ENCODE results near the gene PTPRK. TPM values are rescaled to one million over a fixed set of nuclear protein-coding genes. Genes with fewer than 3 reads are reported as not detected.

The PTPRK gene
- total RNA-seq, 2 experiments from 2014 or later, result 0.50 to 0.53 TPM

DNA sequence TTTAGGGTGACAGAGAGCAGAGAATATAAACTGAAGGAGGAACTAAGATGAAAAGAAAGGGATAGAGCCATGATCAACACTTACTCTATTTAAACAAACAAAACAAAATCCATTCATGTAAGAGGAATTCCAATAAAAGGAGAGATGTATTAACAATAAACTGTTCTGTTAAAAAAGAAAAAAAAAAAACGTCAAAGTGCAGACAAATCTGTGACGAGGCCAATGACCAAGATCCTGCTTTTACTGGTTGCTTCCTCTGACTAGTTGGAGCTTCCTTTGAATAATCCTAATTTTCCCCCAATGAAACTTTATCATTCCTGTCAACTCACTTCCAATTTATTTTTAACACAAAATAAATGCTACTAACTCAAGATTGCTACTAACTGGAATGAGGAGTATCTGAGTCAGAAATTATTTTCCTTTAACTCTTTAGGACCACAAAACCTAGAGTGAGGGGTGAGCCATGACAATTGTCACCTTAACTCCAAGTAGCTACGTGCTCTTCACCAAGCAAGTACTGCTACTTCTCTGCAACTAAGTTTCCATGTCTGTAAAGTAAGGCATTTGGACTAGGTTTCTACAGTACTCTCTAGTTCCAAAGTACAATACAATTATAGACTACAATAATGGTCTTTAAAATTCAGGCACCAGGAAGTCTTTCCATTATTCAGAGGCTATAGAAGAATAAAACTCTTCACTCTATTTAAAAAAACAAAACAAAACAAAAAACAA, 152.0 kb downstream of the PTPRK start:
- no peak overlapping the region for H3K27ac Mint-ChIP-seq
- POLR2A ChIA-PET, result no interaction called here
- H3K9me3 Mint-ChIP-seq, result no peaks in the 10 kb centered on the region
- H3K36me3 Mint-ChIP-seq (ENCODE audit: low read depth), result no peaks in the 10 kb centered on the region
- no peaks in the 10 kb centered on the region for H3K4me1 Mint-ChIP-seq
- no peak overlapping the region for H3K4me3 Mint-ChIP-seq
- DNase-seq, result no peak
- CTCF ChIA-PET, result no interaction called here
- H3K27me3 Mint-ChIP-seq, result no peaks in the 10 kb centered on the region

DNA sequence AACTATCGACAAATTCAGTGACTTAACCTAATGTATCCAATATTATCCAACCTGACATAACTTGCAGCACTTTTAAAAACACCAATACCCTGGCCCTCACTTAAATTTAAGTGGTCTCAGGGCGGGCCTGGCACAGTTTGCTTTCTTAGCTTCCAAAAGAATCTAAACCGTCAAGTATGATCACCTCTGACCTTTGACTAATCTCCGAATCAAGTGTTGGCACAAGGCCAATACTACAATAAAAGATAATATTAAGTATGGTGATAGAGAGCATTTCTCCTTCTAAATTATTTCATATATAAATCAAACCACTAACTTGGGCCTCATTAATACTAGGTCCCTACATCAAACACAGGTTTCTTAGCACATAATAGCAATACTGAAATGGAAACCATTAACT, 153.0 kb downstream of the PTPRK start:
- H3K27ac Mint-ChIP-seq, result no peak overlapping the region
- H3K36me3 Mint-ChIP-seq (ENCODE audit: low read depth), result no peaks in the 10 kb centered on the region
- H3K4me3 Mint-ChIP-seq, result no peak overlapping the region
- no peaks in the 10 kb centered on the region for H3K4me1 Mint-ChIP-seq
- POLR2A ChIA-PET, result no interaction called here
- H3K27me3 Mint-ChIP-seq, result no peaks in the 10 kb centered on the region
- DNase-seq, result no peak
- no peaks in the 10 kb centered on the region for H3K9me3 Mint-ChIP-seq
- CTCF ChIA-PET, result no interaction called here

DNA sequence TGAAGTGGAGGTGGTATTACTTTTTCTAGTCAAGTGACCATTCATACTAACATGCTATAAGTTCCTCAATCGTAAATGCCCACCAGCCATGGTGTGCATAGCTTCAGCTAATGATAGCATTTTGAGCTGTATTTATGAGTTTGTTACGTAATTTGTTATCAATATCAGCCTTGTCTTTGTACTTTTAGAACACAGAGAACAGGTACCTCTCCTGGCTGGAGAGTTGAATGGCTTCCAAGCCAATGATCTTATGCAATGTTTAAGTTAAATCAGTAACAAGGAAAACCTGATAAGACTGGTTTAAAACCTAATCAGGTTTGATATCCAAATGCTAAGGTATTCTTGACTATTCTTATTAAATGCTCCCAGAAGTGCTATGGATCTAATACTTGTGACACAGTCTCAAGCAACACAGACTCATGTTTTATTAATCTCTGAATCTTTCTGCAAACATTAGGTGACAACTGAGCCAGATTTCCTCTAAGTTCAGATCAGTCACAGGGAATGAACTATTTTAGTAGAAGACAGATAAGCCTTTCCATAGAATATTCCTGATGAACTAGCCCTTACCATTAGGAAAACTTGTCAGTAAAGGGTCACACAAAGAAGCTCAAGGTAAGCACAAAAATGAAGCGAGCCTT, 154.8 kb downstream of the PTPRK start:
- DNase-seq, result no peak
- no peaks in the 10 kb centered on the region for H3K36me3 Mint-ChIP-seq (ENCODE audit: low read depth)
- POLR2A ChIA-PET, result no interaction called here
- no peaks in the 10 kb centered on the region for H3K9me3 Mint-ChIP-seq
- H3K27ac Mint-ChIP-seq, result no peak overlapping the region
- CTCF ChIA-PET, result no interaction called here
- no peaks in the 10 kb centered on the region for H3K27me3 Mint-ChIP-seq
- H3K4me1 Mint-ChIP-seq, result no peaks in the 10 kb centered on the region
- H3K4me3 Mint-ChIP-seq, result no peak overlapping the region

DNA sequence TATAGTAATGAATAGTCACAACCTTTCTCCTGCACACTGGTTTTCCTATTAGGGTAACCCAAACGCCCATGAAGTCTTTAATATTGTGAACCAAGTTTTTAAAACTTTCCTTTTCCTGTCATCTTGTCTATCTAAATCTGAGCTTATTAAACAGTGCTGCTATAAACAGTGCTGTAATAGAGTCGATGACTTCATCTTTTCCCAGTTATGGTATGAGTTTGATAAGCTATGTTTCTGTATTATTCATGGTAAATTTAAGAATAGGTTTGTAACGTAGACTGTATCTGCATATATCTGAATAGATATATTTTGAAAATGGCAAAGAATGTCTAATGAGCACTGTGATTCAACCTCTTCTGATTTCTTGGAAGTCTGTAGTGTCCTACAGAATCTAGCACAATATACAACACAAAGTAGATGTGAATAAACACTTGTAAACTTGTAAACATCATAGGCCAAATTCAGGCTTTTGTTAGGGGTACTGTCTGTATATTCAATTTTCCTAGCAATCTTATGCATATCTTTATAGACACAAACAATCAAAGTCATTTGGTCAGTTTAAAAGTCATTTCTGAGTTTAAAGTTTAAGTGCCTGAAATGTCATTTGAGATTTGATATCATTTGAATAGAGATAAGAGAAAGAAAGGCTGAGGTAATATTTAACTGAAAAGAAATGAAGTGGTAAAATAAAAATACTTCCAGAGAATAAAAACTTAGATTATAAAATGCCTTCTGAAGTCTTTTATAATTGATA, 155.5 kb downstream of the PTPRK start:
- DNase-seq, result no peak
- Mint-ChIP-seq H3K36me3 (ENCODE audit: low read depth) (no peaks in the 10 kb centered on the region), H3K27me3 (no peaks in the 10 kb centered on the region), H3K27ac (no peak overlapping the region), H3K9me3 (no peaks in the 10 kb centered on the region), H3K4me1 (no peaks in the 10 kb centered on the region), H3K4me3 (no peak overlapping the region)
- ChIA-PET POLR2A (no interaction called here), CTCF (no interaction called here)

GRCh38 chr6:128363020-128363813, 157.2 kb downstream of the PTPRK start:
- Mint-ChIP-seq H3K27me3 (no peaks in the 10 kb centered on the region), H3K4me1 (no peaks in the 10 kb centered on the region), H3K4me3 (no peak overlapping the region), H3K36me3 (ENCODE audit: low read depth) (no peaks in the 10 kb centered on the region), H3K9me3 (no peaks in the 10 kb centered on the region), H3K27ac (no peak overlapping the region)
- ChIA-PET POLR2A (no interaction called here), CTCF (no interaction called here)
- DNase-seq, result no peak

DNA sequence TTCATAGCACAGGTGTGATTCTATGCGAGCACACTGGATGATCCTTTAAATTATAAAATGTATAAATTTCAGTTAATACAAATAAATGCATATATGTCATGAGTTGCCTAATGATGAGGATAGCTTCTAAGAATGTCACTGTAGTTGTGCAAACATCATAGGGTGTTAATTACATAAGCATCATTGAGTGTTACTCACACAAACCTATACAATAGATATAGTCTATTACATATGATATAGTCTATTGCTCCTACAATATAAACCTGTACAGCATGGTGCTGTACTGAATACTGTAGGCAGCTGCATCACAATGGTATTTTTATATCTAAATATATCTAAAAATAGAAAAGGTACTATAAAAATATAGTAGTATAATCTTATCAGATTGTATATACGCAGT, 159.0 kb downstream of the PTPRK start:
- H3K27me3 Mint-ChIP-seq, result no peaks in the 10 kb centered on the region
- H3K27ac Mint-ChIP-seq, result no peak overlapping the region
- no peak overlapping the region for H3K4me3 Mint-ChIP-seq
- ChIA-PET CTCF (no interaction called here), POLR2A (no interaction called here)
- H3K4me1 Mint-ChIP-seq, result no peaks in the 10 kb centered on the region
- no peaks in the 10 kb centered on the region for H3K9me3 Mint-ChIP-seq
- DNase-seq, result no peak
- no peaks in the 10 kb centered on the region for H3K36me3 Mint-ChIP-seq (ENCODE audit: low read depth)

DNA sequence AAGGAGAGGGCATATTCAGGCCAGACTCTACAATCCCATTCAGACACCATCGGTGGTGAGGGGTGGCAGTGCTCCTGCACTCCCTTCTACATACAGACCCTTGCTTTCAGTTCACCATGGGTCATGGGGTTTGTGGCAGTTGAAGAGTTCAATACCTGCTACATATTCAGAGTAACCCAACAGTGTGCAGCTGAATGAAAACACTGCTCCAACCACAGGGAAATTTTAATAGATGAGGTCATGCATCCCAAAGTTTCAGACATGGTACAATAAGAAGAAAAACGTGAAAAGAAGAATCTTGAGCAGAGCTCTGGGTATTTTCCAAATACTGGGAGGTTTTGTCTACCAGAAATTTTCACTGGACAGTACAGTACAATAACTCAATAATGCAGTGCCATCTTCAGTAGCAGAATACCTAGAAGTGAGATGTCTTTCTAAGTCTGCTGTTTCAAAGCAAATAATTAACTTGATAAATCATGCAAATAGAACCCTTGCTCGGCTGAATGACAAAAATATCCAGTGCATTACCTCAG, 162.1 kb downstream of the PTPRK start:
- Mint-ChIP-seq H3K4me3 (no peak overlapping the region), H3K4me1 (no peaks in the 10 kb centered on the region), H3K27me3 (no peaks in the 10 kb centered on the region), H3K27ac (no peak overlapping the region), H3K36me3 (ENCODE audit: low read depth) (no peaks in the 10 kb centered on the region), H3K9me3 (no peaks in the 10 kb centered on the region)
- no peak for DNase-seq
- ChIA-PET CTCF (no interaction called here), POLR2A (no interaction called here)

GRCh38 chr6:128357392-128358130, 162.8 kb downstream of the PTPRK start:
- Mint-ChIP-seq H3K4me1 (no peaks in the 10 kb centered on the region), H3K27me3 (no peaks in the 10 kb centered on the region), H3K27ac (no peak overlapping the region), H3K36me3 (ENCODE audit: low read depth) (no peaks in the 10 kb centered on the region), H3K4me3 (no peak overlapping the region), H3K9me3 (no peaks in the 10 kb centered on the region)
- ChIA-PET CTCF (no interaction called here), POLR2A (no interaction called here)
- no peak for DNase-seq

- Mint-ChIP-seq H3K27me3 (no peaks in the 10 kb centered on the region), H3K4me1 (no peaks in the 10 kb centered on the region), H3K4me3 (no peak overlapping the region), H3K36me3 (ENCODE audit: low read depth) (no peaks in the 10 kb centered on the region), H3K9me3 (no peaks in the 10 kb centered on the region), H3K27ac (no peak overlapping the region)
- DNase-seq, result no peak
- CTCF ChIA-PET, result no interaction called here
- POLR2A ChIA-PET, result no interaction called here
Observed at GRCh38 chr6:128352366-128352765, 168.0 kb downstream of the PTPRK start.

DNA sequence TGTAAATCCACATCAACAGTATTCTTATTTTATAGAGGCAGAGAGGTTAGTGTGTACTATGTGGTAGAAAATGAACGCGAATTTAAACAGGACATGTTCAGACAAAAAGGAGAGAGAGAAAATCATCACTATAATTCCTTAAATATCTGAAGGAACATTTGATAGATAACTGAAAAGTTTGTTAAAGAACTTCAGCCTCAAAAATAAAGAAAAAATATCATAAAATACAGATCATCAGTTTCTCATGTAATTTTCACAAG, 169.2 kb downstream of the PTPRK start:
- CTCF ChIA-PET, result no interaction called here
- no peaks in the 10 kb centered on the region for H3K27me3 Mint-ChIP-seq
- POLR2A ChIA-PET, result no interaction called here
- H3K9me3 Mint-ChIP-seq, result no peaks in the 10 kb centered on the region
- no peak overlapping the region for H3K27ac Mint-ChIP-seq
- H3K4me1 Mint-ChIP-seq, result no peaks in the 10 kb centered on the region
- no peak for DNase-seq
- no peaks in the 10 kb centered on the region for H3K36me3 Mint-ChIP-seq (ENCODE audit: low read depth)
- H3K4me3 Mint-ChIP-seq, result no peak overlapping the region

DNA sequence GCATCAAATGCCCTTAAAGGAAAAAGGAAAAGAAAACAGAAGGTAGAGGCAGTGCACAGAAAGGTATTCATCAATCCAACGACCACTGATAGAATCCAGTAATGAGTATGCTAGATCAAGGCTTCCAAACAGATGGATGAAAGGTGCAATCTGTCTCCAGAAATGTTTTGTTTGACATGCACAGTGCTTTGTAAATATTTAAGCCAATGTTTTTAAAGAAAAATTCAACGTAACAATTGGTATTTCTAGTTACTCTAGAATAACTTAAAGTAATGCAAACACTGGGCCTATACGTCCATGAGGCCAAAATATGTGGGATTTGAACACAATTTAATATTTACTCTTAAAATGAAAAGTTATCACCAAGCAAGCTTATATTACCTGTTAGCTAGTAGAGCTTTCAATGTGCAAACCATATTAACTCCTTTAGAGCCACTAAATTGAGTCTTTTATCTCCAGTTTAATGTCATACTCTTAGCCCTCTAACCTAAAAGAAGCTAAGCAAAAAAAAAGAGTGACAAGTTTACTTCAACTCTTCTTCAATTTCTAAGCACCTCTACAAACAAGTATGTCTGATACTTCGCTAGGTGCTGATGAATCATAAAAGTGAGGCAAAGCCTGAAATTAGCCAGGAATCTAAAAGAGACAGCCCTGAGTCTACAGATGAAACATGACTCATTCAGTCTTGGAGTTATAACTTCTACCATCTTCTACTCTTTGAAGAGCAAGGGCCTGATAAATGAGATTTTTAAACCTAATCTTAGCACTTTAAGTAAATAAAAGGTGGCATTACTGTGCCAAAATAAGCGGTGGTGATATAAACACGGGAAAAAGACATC, 169.8 kb downstream of the PTPRK start:
- H3K4me3 Mint-ChIP-seq, result no peak overlapping the region
- no peaks in the 10 kb centered on the region for H3K9me3 Mint-ChIP-seq
- no peak for DNase-seq
- ChIA-PET CTCF (no interaction called here), POLR2A (no interaction called here)
- H3K27ac Mint-ChIP-seq, result no peak overlapping the region
- no peaks in the 10 kb centered on the region for H3K27me3 Mint-ChIP-seq
- H3K36me3 Mint-ChIP-seq (ENCODE audit: low read depth), result no peaks in the 10 kb centered on the region
- H3K4me1 Mint-ChIP-seq, result no peaks in the 10 kb centered on the region

DNA sequence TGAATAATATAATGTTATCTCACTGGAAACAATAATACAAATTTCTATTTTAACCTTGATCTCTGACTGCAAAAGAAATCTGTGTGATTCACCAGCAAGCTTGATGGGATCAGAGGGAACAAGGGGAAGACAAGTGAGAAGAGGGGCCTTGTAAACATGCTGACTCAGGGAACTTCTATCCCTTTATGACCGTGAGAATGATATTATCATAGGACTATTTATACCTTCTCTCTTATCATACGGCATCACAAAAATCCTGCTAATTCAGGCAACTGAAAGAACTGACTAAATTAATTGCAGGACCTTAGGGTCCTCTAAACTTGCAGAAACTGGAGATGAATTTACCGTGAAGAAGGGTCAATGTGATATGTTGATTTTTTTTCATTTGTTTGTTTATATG, 173.3 kb downstream of the PTPRK start:
- no peaks in the 10 kb centered on the region for H3K9me3 Mint-ChIP-seq
- no peaks in the 10 kb centered on the region for H3K27me3 Mint-ChIP-seq
- CTCF ChIA-PET, result no interaction called here
- POLR2A ChIA-PET, result no interaction called here
- no peaks in the 10 kb centered on the region for H3K4me1 Mint-ChIP-seq
- H3K36me3 Mint-ChIP-seq (ENCODE audit: low read depth), result no peaks in the 10 kb centered on the region
- H3K27ac Mint-ChIP-seq, result no peak overlapping the region
- DNase-seq, result no peak
- H3K4me3 Mint-ChIP-seq, result no peak overlapping the region

Data from activated CD4-positive, alpha-beta memory T cell treated with anti-CD3 and anti-CD28 coated beads, Interleukin-2, amount 10 ng/mL, durations not matched to agents 7 days and 5 days (primary cell).